ENCODE results near the gene ZNF331.
"Not testable (repeated sequence)": the region's sequence is repeated elsewhere in the genome, so short reads cannot be mapped to it uniquely, and the experiment has no call there.

Gene ZNF331

DNA sequence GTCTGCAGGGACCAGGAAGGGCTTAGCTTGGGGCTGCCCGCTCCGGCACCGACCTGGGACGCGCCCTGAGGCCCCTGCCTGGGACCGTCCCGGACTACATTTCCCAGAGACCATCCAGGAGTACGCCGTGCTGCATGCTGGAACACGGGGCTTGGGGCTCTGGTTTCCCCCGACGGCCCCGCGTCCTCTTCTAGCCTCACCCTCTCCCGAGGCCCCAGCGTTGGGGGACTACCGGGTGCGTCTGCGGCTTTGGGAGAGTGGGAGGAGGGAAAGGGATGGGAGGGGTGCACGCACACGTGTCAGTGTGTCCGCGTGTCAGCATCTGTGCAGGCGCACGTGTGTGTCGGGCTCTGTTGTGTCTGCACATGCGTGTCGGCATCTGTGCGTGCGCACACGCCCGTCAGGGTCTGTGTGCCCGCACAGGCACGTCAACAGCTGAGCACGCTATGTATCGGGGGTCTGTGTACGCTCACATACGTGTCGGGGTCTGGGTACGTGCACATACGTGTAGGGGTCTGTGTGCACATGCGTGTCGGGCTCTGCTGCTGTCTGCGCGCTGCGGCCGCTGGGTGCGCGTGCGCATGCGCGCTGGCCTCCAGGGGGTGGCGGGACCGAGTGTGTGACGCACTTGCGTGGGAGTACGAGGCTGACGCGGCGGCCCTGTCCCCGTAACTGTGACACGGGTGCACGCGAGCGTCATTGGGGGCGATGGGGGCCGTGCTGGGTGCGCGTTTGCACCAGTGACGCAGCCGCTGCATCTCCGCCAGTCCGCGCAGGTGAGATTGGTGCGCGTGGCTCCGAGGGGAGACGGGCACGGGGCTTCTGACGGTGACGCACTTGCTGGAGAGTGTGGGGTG is at the start of gene ZNF331:
ZNF331 (plus strand) TSS at position 625 of the 857 bp plus-strand sequence. CDS start 31,232 bp downstream, outside the sequence.
- DNase-seq (ENCODE audit: low read depth in 2 of 2), result peak; percentile 81 to 82

DNA sequence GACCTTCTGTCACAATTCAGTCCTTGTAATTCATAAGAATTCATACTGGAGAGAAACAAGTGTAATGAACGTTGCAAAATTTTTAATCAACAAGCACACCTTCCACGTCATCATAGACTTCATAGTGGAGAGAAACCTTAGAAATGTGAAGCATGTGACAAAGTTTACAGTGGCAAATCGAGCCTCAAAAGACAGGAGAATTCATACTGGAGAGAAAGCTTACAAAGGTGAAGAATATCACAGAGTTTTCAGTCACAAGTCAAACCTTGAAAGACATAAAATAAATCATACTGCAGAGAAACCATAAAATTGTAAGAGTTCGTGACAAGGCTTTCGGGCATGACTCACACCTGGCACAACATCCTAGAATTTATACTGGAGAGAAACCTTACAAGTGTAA is 45.8 kb upstream of the ZNF331 start:
- DNase-seq (ENCODE audit: low read depth in 2 of 2), result no peak

DNA sequence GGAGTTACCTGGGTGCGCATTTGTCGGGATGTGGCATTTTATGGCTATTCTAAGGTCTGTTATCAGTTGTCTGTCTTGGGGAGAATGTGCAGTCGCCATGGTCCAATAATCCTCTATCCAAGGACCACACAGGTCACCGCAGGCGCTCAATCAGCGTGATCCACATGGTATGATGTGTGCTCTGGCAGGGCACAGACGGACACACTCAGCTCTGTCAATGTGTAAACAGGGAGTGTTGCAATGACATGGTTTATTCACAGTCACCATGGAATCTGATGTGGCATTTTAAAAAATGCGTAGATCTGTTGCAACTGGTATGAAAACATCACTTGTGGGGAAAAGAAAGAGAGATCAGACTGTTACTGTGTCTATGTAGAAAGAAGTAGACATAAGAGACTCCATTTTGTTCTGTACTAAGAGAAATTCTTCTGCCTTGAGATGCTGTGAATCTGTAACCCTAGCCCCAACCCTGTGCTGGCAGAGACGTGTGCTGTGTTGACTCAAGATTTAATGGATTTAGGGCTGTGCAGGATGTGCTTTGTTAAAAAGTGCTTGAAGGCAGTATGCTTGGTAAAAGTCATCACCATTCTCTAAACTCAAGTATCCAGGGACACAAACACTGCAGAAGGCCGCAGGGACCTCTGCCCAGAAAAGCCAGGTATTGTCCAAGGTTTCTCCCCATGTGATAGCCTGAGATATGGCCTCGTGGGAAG is 40.5 kb upstream of the ZNF331 start:
- DNase-seq (ENCODE audit: low read depth in 2 of 2), result not testable (repeated sequence)

DNA sequence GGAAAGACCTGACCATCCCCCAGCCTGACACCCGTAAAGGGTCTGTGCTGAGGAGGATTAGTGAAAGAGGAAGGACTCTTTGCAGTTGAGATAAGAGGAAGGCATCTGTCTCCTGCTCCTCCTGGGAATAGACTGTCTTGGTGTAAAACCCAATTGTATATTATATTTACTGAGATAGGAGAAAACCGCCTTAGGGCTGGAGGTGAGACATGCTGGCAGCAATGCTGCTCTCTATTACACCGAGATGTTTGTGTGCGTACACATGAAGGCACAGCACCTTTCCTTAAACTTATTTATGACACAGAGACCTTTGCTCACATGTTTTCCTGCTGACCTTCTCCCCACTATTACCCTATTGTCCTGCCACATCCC is 39.9 kb upstream of the ZNF331 start:
- not testable (repeated sequence) for DNase-seq (ENCODE audit: low read depth in 2 of 2)

GRCh38 chr19:53503151-53503550 is 34.8 kb upstream of the ZNF331 start:
- not testable (repeated sequence) for DNase-seq (ENCODE audit: low read depth in 2 of 2)

DNA sequence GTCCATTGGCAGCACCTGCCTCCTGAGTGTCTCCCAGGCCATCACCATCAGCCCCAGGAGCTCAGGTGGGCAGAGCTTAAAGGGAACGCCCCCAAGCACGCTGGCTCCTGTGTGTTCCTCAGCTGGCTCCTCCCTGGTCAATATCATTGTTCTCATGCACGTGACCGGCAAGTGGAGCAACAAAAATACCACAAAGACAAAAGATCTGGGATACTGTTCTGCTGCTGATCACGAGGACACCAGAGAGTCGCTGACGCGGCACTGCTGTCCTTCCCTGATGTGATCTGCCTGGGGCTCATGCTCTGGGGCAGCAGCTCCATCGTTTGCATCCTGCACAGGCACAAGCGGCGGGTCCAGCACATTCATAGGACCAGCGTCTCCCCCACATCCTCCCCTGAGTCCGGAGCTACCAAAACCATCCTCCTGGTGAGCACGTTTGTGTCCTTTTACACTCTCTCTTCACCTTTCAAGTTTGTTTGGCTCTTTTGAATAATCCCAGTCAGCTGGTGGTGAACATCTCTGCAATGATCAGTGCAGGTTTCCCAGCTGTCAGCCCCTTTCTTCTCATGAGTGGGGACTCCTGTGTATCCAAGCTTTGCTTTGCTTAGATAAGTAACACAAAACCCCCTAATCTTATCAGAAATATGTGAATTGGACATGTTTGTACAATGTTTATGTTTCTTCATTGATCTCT is 34.1 kb upstream of the ZNF331 start:
- not testable (repeated sequence) for DNase-seq (ENCODE audit: low read depth in 2 of 2)

DNA sequence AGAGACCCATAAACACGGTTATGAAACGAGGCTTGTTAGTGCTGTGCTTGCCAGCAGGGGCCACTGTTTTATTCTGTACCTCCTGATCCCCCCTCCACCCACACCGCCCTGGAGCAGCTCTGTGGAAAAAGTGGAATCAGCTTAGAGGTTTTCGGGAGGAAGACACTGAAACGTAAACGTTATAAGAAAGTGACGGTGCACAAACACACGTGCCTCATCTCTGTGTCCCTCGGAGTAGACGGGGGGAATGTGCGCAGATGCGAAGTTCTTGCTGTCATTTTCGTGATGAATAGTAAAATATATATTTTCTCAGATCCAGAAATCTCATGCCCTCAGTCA is 33.6 kb upstream of the ZNF331 start:
- not testable (repeated sequence) for DNase-seq (ENCODE audit: low read depth in 2 of 2)

DNA sequence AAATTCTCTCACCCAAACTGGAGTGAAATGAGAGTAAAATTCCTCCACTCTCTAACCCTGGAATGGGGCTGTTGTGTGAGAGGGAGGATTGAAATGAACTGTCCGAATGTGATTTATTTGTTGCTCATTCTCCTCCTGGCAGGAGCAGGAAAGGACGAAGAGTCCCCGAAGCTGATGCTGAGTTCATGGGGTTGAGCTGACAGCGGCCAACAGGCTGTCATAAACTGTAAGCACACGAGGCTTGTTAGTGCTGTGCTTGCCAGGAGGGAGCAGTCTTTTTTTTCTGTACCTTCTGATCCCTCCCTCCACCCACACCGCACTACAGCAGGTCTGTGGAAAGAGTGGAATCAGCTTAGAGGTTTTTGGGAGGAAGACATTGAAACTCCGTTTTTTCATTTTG is 33.1 kb upstream of the ZNF331 start:
- no peak for DNase-seq (ENCODE audit: low read depth in 2 of 2)

DNA sequence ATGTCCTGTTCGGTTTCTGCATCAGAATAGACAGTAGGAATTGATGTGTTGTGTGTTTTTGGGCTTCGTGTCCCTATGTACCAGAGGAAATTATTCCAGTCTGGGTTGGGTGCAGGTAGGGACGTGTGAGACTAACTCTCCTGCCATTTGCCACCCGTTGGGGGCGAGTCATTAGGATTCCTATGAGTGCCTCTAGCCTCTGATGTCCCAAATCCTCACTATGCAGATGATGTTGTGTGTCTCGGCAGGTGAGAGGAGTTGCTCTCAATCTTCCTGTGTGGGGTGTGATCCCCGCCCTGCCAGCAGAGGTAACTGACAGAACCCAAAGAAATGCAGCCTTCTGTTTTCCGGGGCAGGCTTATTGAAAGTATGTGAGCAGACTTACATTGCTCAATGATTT is 31.2 kb upstream of the ZNF331 start:
- DNase-seq (ENCODE audit: low read depth in 2 of 2), result no peak

DNA sequence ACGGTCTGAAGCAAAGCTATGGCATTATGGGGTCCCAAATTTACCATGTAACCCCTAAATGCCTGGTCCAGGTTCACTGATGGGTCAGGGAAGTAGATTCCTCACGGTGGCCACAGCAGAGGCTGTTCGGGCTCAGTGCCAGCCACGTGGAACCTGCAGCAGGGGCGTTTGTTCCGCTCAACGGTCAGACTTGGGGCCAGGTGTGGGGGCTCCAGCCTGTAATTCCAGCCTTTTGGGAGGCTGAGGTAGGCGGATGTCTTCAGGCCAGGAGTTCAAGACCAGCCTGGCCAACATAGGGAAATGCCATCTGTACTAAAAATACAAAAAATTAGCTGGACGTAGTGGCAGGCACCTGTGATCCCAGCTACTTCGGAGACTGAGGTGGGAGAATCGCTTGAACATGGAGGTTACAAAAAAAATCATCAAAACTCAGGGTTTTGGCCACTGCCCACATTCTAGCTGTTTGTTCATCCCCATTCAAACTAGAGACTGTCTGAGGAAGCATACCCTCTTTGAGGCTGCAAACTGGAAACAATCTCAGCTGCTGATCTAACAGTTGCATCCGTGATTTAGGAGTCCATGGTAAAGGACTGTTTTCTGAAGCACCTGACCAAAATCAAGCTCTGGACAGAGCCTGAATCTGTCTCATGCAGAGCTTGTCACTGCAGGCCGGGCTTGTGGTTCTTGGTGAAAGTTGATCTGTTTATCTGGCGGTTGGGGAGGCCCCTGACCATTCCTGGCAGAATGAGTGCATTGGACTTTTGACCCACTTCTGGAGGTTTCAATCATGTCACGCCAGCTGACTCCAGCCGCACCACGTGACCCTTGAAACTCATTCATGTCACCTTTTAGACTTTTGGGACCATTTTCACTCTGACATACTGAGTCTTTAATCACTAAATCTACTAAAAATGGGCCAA is 30.2 kb upstream of the ZNF331 start:
- no peak for DNase-seq (ENCODE audit: low read depth in 2 of 2)

DNA sequence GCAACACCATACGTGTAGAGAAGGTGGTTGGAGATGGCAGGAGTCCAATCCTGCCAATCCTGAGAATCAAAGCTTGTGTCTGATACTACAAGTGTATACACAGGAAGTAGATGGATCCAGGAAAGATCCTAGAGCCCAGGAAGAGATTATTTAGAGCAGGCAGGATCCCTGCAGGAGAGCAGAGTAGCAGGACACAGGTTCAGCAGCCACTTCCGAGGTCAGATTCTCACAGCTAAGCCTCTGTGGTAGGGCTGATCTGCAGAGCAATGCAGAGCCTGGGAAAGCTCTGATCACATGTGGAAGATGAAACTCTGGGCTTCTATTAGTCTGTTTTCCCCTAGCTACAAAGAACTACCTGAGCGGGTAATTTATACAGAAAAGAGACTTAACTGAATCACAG is 28.5 kb upstream of the ZNF331 start:
- DNase-seq (ENCODE audit: low read depth in 2 of 2), result no peak

DNA sequence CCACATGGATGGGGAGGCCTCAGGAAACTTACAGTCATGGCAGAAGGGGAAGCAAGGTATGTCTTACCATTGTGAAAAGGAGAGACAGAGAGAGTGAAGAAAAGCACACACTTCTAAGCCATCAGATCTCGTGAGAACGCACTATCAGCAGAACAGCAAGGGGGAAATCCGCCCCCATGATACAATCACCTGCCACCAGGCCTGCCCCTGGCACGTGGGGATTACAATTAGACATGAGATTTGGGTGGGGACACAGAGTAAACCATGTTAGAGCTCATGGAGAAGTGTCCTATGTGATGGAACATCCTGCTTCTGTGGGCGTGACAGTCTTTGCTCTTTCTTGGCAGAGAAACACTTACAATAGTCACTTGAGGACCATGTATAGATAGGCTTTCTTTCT is 28.1 kb upstream of the ZNF331 start:
- no peak for DNase-seq (ENCODE audit: low read depth in 2 of 2)

DNA sequence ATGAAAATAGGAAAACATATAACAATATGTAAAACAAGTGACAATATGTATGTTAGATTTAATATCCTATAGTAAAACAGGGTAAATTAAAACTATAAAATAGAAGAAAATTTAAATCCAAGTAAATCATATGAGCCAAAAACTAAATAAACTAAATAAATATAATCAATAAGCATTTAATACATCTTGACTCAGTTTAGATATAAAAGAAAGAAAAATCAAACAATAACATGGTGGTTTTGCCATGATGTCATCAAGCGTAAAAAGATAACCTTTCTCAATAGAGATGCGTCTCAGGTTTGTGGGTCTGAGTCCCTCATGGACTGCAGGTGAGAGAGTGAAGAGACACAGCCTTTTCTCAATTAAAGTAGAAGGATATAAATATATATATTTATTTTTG is 26.6 kb upstream of the ZNF331 start:
- no peak for DNase-seq (ENCODE audit: low read depth in 2 of 2)

DNA sequence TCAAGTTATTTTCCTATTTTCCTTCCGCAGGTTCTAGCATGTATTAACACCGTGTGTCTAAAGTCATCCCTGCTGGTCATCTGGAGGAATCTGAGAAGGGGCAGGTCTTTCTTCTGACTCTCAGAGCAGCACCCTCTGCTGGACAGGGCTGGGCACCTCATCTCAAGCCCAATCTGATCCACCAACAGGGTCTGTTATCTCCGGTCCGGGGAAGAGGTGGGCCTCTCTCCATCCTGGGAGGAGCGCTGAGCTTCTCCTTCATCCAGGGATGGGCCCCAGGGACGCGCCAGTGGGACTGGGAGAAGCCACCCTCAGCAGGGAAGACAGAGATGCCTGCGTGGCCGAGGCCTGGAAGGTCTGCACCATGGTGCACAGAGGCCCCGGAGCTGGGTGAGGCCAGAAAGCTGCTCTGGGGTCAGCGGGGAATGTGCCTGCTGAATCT is 26.0 kb upstream of the ZNF331 start:
- peak; percentile 14 to 43 for DNase-seq (ENCODE audit: low read depth in 2 of 2)

GRCh38 chr19:53515047-53515446 is 22.9 kb upstream of the ZNF331 start:
- DNase-seq (ENCODE audit: low read depth in 2 of 2), result not testable (repeated sequence)

- DNase-seq (ENCODE audit: low read depth in 2 of 2), result no peak
Measured at GRCh38 chr19:53517114-53517741, 20.7 kb upstream of the ZNF331 start.

DNA sequence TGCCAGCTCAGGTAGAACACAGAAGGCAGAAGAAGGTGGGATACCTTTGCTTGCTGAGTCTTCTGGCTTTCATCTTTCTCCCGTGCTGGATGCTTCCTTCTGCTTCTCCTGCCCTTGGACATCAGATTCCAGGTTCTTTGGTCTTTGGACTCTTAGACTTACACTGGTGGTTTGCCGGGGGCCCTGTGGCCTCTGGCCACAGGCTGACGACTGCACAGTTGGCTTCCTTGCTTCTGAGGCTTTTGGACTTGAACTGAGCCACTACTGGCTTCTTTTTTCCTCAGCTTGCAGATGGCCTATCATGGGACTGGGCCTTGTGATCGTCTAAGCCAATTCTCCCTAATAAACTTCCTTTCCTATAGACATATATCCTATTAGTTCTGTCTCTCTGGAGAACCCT is 19.8 kb upstream of the ZNF331 start:
- DNase-seq (ENCODE audit: low read depth in 2 of 2), result no peak

GRCh38 chr19:53518716-53519115 is 19.2 kb upstream of the ZNF331 start:
- DNase-seq (ENCODE audit: low read depth in 2 of 2), result no peak

DNA sequence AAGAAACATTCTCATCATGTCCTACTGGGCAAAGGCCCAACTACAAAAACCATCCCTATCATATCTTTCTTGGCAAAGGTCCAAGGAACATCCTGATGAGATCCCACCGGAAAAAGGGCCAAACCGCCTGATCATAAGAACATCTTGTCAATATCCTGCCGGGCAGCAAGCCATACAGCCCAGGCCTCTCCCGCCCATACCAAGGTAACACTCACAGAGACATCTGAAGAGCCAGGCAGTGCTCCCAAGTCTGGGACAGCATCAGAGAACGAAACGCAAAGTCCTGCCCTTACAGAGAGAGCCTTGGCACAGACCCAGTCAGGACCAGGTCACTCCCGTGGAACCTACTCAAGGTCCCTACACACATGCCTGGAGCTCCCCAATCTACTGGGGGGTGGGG is 18.5 kb upstream of the ZNF331 start:
- no peak for DNase-seq (ENCODE audit: low read depth in 2 of 2)

- no peak for DNase-seq (ENCODE audit: low read depth in 2 of 2)
Measured at GRCh38 chr19:53520163-53520546, 17.8 kb upstream of the ZNF331 start.
